Heart left ventricle (tissue), 16 donors: ENCODE results near the gene TFEB. TPM values are rescaled to one million over a fixed set of nuclear protein-coding genes. Genes with fewer than 3 reads are reported as not detected.
A peak's percentile ranks its signal among the peaks of the same experiment; 100 is the strongest.

Experiments
- ATAC-seq, 4 donors: fragments of 200-7000 bp; cut with Tn5 transposase; one replicate each; pipeline ENCODE4 v1.9.1; 2020 to 2022; ENCODE audit warnings: moderate library complexity in 4 of 4, mild to moderate bottlenecking in 3 of 4, moderate number of reproducible peaks in 1 of 4
- DNase-seq, 5 donors: peaks; one replicate each; pipeline ENCODE4 v3.0.0-alpha.2; 2020
- H3K27ac ChIP-seq, 12 donors: fragments of 200-600 bp; sonication (generic) in 4 of 12; one replicate each; pipeline versions ENCODE4 v1.5.0 to v1.8.0; 2016 to 2022; ENCODE audit warnings: mild to moderate bottlenecking in 2 of 12
- H3K27me3 ChIP-seq, 9 donors: fragments of 200-600 bp; sonication (generic) in 2 of 9; one replicate each; pipeline versions ENCODE4 v1.5.1 to v1.8.0; 2016 to 2022; ENCODE audit warnings: mild to moderate bottlenecking in 3 of 9
- H3K36me3 ChIP-seq, 9 donors: fragments of 200-600 bp; sonication (generic) in 2 of 9; one replicate each; pipeline versions ENCODE4 v1.5.0 to v1.8.0; 2018 to 2022; ENCODE audit warnings: mild to moderate bottlenecking in 2 of 9
- H3K4me1 ChIP-seq, 12 donors: fragments of 200-600 bp; sonication (generic) in 4 of 12; one replicate each; pipeline versions ENCODE4 v1.5.0 to v1.8.0; 2016 to 2022; ENCODE audit warnings: mild to moderate bottlenecking in 3 of 12
- H3K4me3 ChIP-seq, 12 donors: fragments of 200-600 bp; sonication (generic) in 4 of 12; one replicate each; pipeline versions ENCODE4 v1.5.0 to v1.8.0; 2017 to 2022; ENCODE audit warnings: mild to moderate bottlenecking in 9 of 12, moderate library complexity in 4 of 12
- H3K9me3 ChIP-seq, 12 donors: fragments of 200-600 bp; sonication (generic) in 4 of 12; one replicate each; pipeline versions ENCODE4 v1.5.0 to v1.8.0; 2016 to 2022; ENCODE audit warnings: mild to moderate bottlenecking in 1 of 12
- CTCF ChIP-seq, 12 donors: fragments of 200-600 bp; sonication (generic) in 4 of 12; IDR thresholded peaks; one replicate each; pipeline versions ENCODE4 v1.5.0 to v1.8.0; 2018 to 2022; ENCODE audit warnings: antibody characterized with exemption in 12 of 12, mild to moderate bottlenecking in 5 of 12
- POLR2A ChIP-seq, 2 donors: fragments of 450-650 bp; IDR thresholded peaks; one replicate each; pipeline ENCODE4 v1.6.1; 2017; ENCODE audit warnings: antibody characterized with exemption in 2 of 2, mild to moderate bottlenecking in 2 of 2, moderate library complexity in 2 of 2
- WGBS, 4 donors: extraction: QIAGEN DNeasy Blood & Tissue Kit in 2 of 4; methylation state at CpG; one replicate each; pipeline versions ENCODE4 v1.1.5 to v1.1.7; 2013 to 2018; 5-methylcytosine and 5-hydroxymethylcytosine counted together
- intact Hi-C, 10 donors: fragments of 100-400 bp; cut with DNase I; formaldehyde crosslinking; loops; one replicate each; pipeline versions ENCODE4 v1.11.1 to v1.14.2; 2022
- polyA plus RNA-seq, 2 donors: library from polyadenylated mRNA; stranded (reverse); fragments of 200-250 nt; gene quantifications; one replicate each; pipeline ENCODE4 v1.2.3, GENCODE V29; 2013
- total RNA-seq, 9 donors: library from RNA; depleted of rRNA in 2 of 9; stranded (reverse); fragments of >200 nt in 2 of 9; fragmentation: NEBNext Ultra II Directional in 3 of 9; extraction: Animal tissue kit (Norgen Biotek cat#: 25700) in 3 of 9; gene quantifications; one replicate each; pipeline versions ENCODE4 v1.1.0 to v1.2.4, GENCODE V29; 2016 to 2023
- donor health status: ischemic (EF 13 %, LVEDD 7.1; RV severe dilation, severe dysfunction).
- donor health status: healthy with polysubstance abuse.
- donor health status: DM: no; HTN: yes; CAD: no.
- donor health status: DM: no; HTN: no; CAD: no.
- donor health status: ischemic (EF 25% LVEDD 6.9; RV normal size, moderate dysfunction).
- donor health status: ischemic (EF 25% LVEDD 5.7; RV mildly dilated, moderate dysfunction).
- donor health status: healthy.
- donor health status: DM: yes; HTN: yes; CAD: no.
- donor health status: ischemic (EF 35%, LVEDD 5.7; RV mildly dilated, moderate dysfunction).
- donor health status: nonischemic (EF 11% LVEDD 7.7; RV severe dilation, severe dysfunction).
- donor health status: DM: yes; HTN: yes; CAD: no.
- donor health status: PGD.
- donor health status: ischemic (EF 29% LVEDD 5.4; RV normal size, mild dysfunction).
- donor health status: nonischemic (EF 23%, LVEDD 6.1; RV moderate dilation, normal function).

Gene TFEB
- total and polyA plus RNA-seq, 11 donors: 26.2 to 47.2 (median 40.4) TPM

GRCh38 chr6:41730531-41731436, 4.6 kb downstream of the TFEB start:
- peak in 2 of 5 donors; percentile 29 to 49 for DNase-seq
- H3K9me3 ChIP-seq: no peaks in the 10 kb centered on the region
- no peak for ATAC-seq
- TF ChIP-seq POLR2A (IDR thresholded peaks at IDR 0.05) (no peak), CTCF (IDR thresholded peaks at IDR 0.05) (no peak)
- no peaks in the 10 kb centered on the region for H3K27me3 ChIP-seq
- H3K4me1 ChIP-seq: peaks cover 17 to 83% (median 67%) of the 10 kb centered on the region in 12 donors
- peak overlapping the region in 8 of 12 donors; percentile 10 to 44 (median 36) for H3K27ac ChIP-seq
- intact Hi-C loops: no loop called here
- no peak overlapping the region for H3K4me3 ChIP-seq
- H3K36me3 ChIP-seq: peaks cover 0 to 3% (median 0%) of the 10 kb centered on the region in 9 donors
- WGBS, 4 donors: 48 to 50% (median 50%) methylated on average over 9 of the region's 9 CpGs

- ATAC-seq: no peak
- H3K4me1 ChIP-seq: peaks cover 23 to 92% (median 75%) of the 10 kb centered on the region in 12 donors
- DNase-seq: peak in 1 of 5 donors; percentile 10
- peaks cover 0 to 3% (median 0%) of the 10 kb centered on the region in 9 donors for H3K36me3 ChIP-seq
- intact Hi-C loops: no loop called here
- H3K27ac ChIP-seq: no peak overlapping the region
- H3K9me3 ChIP-seq: no peaks in the 10 kb centered on the region
- no peak for TF ChIP-seq POLR2A (IDR thresholded peaks at IDR 0.05)
- no peak for TF ChIP-seq CTCF (IDR thresholded peaks at IDR 0.05)
- WGBS, 4 donors: 86 to 94% (median 92%) methylated on average over 7 of the region's 7 CpGs
- H3K27me3 ChIP-seq: no peaks in the 10 kb centered on the region
- H3K4me3 ChIP-seq: no peak overlapping the region
These were observed 5.8 kb downstream of the TFEB start for GRCh38 chr6:41729624-41730023.

- DNase-seq (peak in 1 of 5 donors; percentile 54), ATAC-seq (no peak)
- H3K27me3 ChIP-seq: no peaks in the 10 kb centered on the region
- H3K4me3 ChIP-seq: no peak overlapping the region
- TF ChIP-seq POLR2A (IDR thresholded peaks at IDR 0.05) (no peak), CTCF (IDR thresholded peaks at IDR 0.05) (no peak)
- WGBS, 4 donors: 78 to 90% (median 83%) methylated on average over 7 of the region's 7 CpGs
- peaks cover 0 to 3% (median 0%) of the 10 kb centered on the region in 9 donors for H3K36me3 ChIP-seq
- no peaks in the 10 kb centered on the region for H3K9me3 ChIP-seq
- intact Hi-C loops: no loop called here
- H3K4me1 ChIP-seq: peaks cover 29 to 98% (median 82%) of the 10 kb centered on the region in 12 donors
- peak overlapping the region in 8 of 12 donors; percentile 10 to 75 (median 53) for H3K27ac ChIP-seq
These were observed 6.5 kb downstream of the TFEB start for GRCh38 chr6:41728954-41729353.
